H1 (cell line): Measurements from ENCODE around the gene TP73. TPM values are rescaled to one million over a fixed set of nuclear protein-coding genes. Genes with fewer than 3 reads are reported as not detected.

Experiments
- CTCF ChIA-PET: fragments of 300-600 bp; sonication (Branson Sonifier 250); formaldehyde crosslinking; loops from one replicate; lab custom pipeline; 2021; ENCODE audit not compliant: partially characterized antibody; lab: Charles Lee
- POLR2A ChIA-PET: fragments of 300-600 bp; sonication (Branson Sonifier 250); formaldehyde crosslinking; loops from one replicate; lab custom pipeline; 2021; ENCODE audit warnings: inconsistent platforms; ENCODE audit not compliant: partially characterized antibody; lab: Charles Lee
- DNase-seq, 2 experiments: peaks; one replicate each; pipeline versions ENCODE4 v3.0.0 to v3.0.0-alpha.2; 2010 to 2022; ENCODE audit warnings: low spot score in 2 of 2, low read depth in 1 of 2, mixed read lengths in 1 of 2
- FAIRE-seq: peaks from 2 replicates; lab custom pipeline; 2011; peaks lifted over from hg19 to GRCh38; lab: Jason Lieb, UNC
- H2AFZ ChIP-seq: 2 replicates; pipeline ENCODE4 v1.8.1; 2012; ENCODE audit warnings: low read length, inconsistent platforms
- H2AK5ac ChIP-seq: 2 replicates; pipeline ENCODE4 v1.6.1; 2013; ENCODE audit warnings: low read depth, low read length
- H2BK120ac ChIP-seq: replicated peaks from 2 replicates; pipeline ENCODE3; 2013; ENCODE audit warnings: low read depth, low read length, inconsistent platforms
- H2BK12ac ChIP-seq: 2 replicates; pipeline ENCODE4 v1.6.1; 2013; ENCODE audit warnings: low read depth, low read length
- H2BK15ac ChIP-seq: 2 replicates; pipeline ENCODE4 v1.6.1; 2013; ENCODE audit warnings: low read length
- H2BK20ac ChIP-seq: 2 replicates; pipeline ENCODE4 v1.6.1; 2013; ENCODE audit warnings: low read length
- H2BK5ac ChIP-seq: 2 replicates; pipeline ENCODE4 v1.6.1; 2013; ENCODE audit warnings: low read depth, low read length
- H3K14ac ChIP-seq: 2 replicates; pipeline ENCODE4 v1.6.1; 2013; ENCODE audit warnings: inconsistent platforms; ENCODE audit not compliant: insufficient read length
- H3K18ac ChIP-seq: 2 replicates; pipeline ENCODE4 v1.6.1; 2013; ENCODE audit warnings: low read length; ENCODE audit errors: extremely low read depth
- H3K23ac ChIP-seq: 2 replicates; pipeline ENCODE4 v1.6.1; 2013; ENCODE audit warnings: inconsistent platforms; ENCODE audit not compliant: insufficient read length
- H3K23me2 ChIP-seq: 2 replicates; pipeline ENCODE4 v1.6.1; 2013; ENCODE audit warnings: low read depth, low read length
- H3K27ac ChIP-seq: 2 replicates; pipeline ENCODE4 v1.6.1; 2011; ENCODE audit warnings: low read depth, low read length, inconsistent platforms
- H3K27me3 ChIP-seq, 4 experiments: replicated peaks in 1 of 4; 1 replicate in 1 of 4; 2 replicates in 3 of 4; pipeline versions ENCODE4 v1.6.1 to v1.8.1; 2011 to 2013; ENCODE audit warnings: low read length in 3 of 4, mild to moderate bottlenecking in 3 of 4, inconsistent platforms in 2 of 4, mixed read lengths in 2 of 4, moderate library complexity in 1 of 4; ENCODE audit not compliant: control insufficient read depth in 3 of 4, insufficient read depth in 3 of 4; ENCODE audit errors: extremely low read depth in 1 of 4
- H3K36me3 ChIP-seq, 4 experiments: 2 replicates each; pipeline versions ENCODE4 v1.6.1 to v1.8.1; 2011 to 2013; ENCODE audit warnings: mild to moderate bottlenecking in 4 of 4, low read length in 3 of 4, moderate library complexity in 2 of 4, control low read depth in 1 of 4, inconsistent platforms in 1 of 4; ENCODE audit not compliant: insufficient read depth in 4 of 4, control insufficient read depth in 2 of 4
- H3K4ac ChIP-seq: replicated peaks from 2 replicates; pipeline ENCODE3; 2013; ENCODE audit warnings: low read length, low read depth, mixed read lengths, inconsistent platforms; ENCODE audit not compliant: insufficient read length
- H3K4me1 ChIP-seq, 4 experiments: replicated peaks in 1 of 4; 1 replicate in 1 of 4; 2 replicates in 3 of 4; pipeline versions ENCODE4 v1.6.1 to v1.8.1; 2011 to 2013; ENCODE audit warnings: low read length in 3 of 4, inconsistent platforms in 2 of 4, mixed read lengths in 1 of 4; ENCODE audit not compliant: insufficient read depth in 4 of 4, control insufficient read depth in 3 of 4
- H3K4me2 ChIP-seq, 2 experiments: 2 replicates each; pipeline versions ENCODE4 v1.6.1 to v1.8.1; 2011 to 2013; ENCODE audit warnings: low read depth in 2 of 2, low read length in 2 of 2, control low read depth in 1 of 2, inconsistent platforms in 1 of 2, mild to moderate bottlenecking in 1 of 2; ENCODE audit not compliant: insufficient read depth in 1 of 2
- H3K4me3 ChIP-seq, 4 experiments: fragments of 200-600, 300-600 bp in 1 of 4; sonication (generic), shearing (Covaris generic), sonication (Bioruptor Twin) in 1 of 4; 2 replicates each; pipeline versions ENCODE4 v1.5.1 to v1.8.1; 2011 to 2016; ENCODE audit warnings: low read length in 4 of 4, low read depth in 3 of 4, control low read depth in 2 of 4, inconsistent platforms in 2 of 4, mild to moderate bottlenecking in 2 of 4, mixed read lengths in 1 of 4, moderate library complexity in 1 of 4; ENCODE audit not compliant: insufficient read depth in 2 of 4; ENCODE audit errors: extremely low read depth in 1 of 4
- H3K56ac ChIP-seq: replicated peaks from 2 replicates; pipeline ENCODE3; 2013; ENCODE audit warnings: low read depth, mild to moderate bottlenecking, mixed read lengths, low read length, inconsistent platforms; ENCODE audit not compliant: insufficient read length
- H3K79me1 ChIP-seq: 2 replicates; pipeline ENCODE4 v1.6.1; 2013; ENCODE audit warnings: low read depth, low read length, control low read depth
- H3K79me2 ChIP-seq, 2 experiments: 2 replicates each; pipeline versions ENCODE4 v1.6.1 to v1.8.1; 2012 to 2013; ENCODE audit warnings: low read length in 2 of 2, mild to moderate bottlenecking in 2 of 2, inconsistent platforms in 1 of 2; ENCODE audit not compliant: insufficient read depth in 2 of 2, control insufficient read depth in 1 of 2
- H3K9ac ChIP-seq, 4 experiments: replicated peaks in 1 of 4; 1 replicate in 1 of 4; 2 replicates in 3 of 4; pipeline versions ENCODE4 v1.6.1 to v1.8.1; 2011 to 2013; ENCODE audit warnings: low read depth in 3 of 4, low read length in 3 of 4, control low read depth in 2 of 4, mild to moderate bottlenecking in 2 of 4, moderate library complexity in 2 of 4, inconsistent platforms in 1 of 4; ENCODE audit errors: extremely low read depth in 1 of 4
- H3K9me3 ChIP-seq, 2 experiments: 2 replicates each; pipeline versions ENCODE4 v1.6.1 to v1.8.1; 2012 to 2013; ENCODE audit warnings: mild to moderate bottlenecking in 2 of 2, moderate library complexity in 2 of 2, control low read depth in 1 of 2, inconsistent platforms in 1 of 2, low read depth in 1 of 2, low read length in 1 of 2, mixed read lengths in 1 of 2; ENCODE audit not compliant: insufficient read depth in 2 of 2
- H4K20me1 ChIP-seq, 2 experiments: replicated peaks in 1 of 2; 2 replicates each; pipeline versions ENCODE3 to v1.8.1; 2011 to 2013; ENCODE audit warnings: inconsistent platforms in 2 of 2, low read length in 2 of 2, mild to moderate bottlenecking in 1 of 2; ENCODE audit not compliant: insufficient read depth in 2 of 2, control insufficient read depth in 1 of 2
- H4K5ac ChIP-seq: 2 replicates; pipeline ENCODE4 v1.6.1; 2013; ENCODE audit warnings: low read length, low read depth, mixed read lengths, inconsistent platforms; ENCODE audit not compliant: insufficient read length
- H4K8ac ChIP-seq: 2 replicates; pipeline ENCODE4 v1.8.0; 2013; ENCODE audit warnings: mild to moderate bottlenecking, moderate library complexity, low read length, inconsistent platforms; ENCODE audit not compliant: insufficient read depth; ENCODE audit errors: extremely low read depth
- H4K91ac ChIP-seq: replicated peaks from 2 replicates; pipeline ENCODE3; 2013; ENCODE audit warnings: low read length, mixed read lengths, inconsistent platforms; ENCODE audit not compliant: insufficient read length
- POLR2AphosphoS5 ChIP-seq: IDR thresholded peaks from 2 replicates; pipeline ENCODE4 v1.6.1; 2011; ENCODE audit warnings: low read depth, low read length
- TBP ChIP-seq: IDR thresholded peaks from 2 replicates; pipeline ENCODE4 v1.6.1; 2011; ENCODE audit warnings: low read depth, low read length, improper control_type of control experiment
- YY1 ChIP-seq: IDR thresholded peaks from 2 replicates; pipeline ENCODE4 v1.6.1; 2011; ENCODE audit warnings: low read depth, mild to moderate bottlenecking, low read length
- WGBS, 2 experiments: shearing (Covaris generic) in 1 of 2; methylation state at CpG; one replicate each; pipeline versions ENCODE4 v1.1.6 to v1.1.7; 2013 to 2015; ENCODE audit warnings: low lambda C conversion rate in 2 of 2, mixed read lengths in 2 of 2, inconsistent platforms in 1 of 2, low coverage in 1 of 2, missing lambda C conversion rate in 1 of 2; ENCODE audit not compliant: insufficient replicate concordance in 2 of 2, insufficient coverage in 1 of 2, insufficient read length in 1 of 2; ENCODE audit errors: extremely low coverage in 1 of 2, missing lambda C conversion rate in 1 of 2; 5-methylcytosine and 5-hydroxymethylcytosine counted together
- polyA plus RNA-seq, 7 experiments: library from polyadenylated mRNA; depleted of rRNA in 3 of 7; stranded (reverse) in 5 of 7; unstranded in 2 of 7; fragments of >200 nt in 5 of 7; fragments of 200-250 nt in 2 of 7; gene quantifications; 1 replicate in 5 of 7; 2 replicates in 1 of 7; 4 replicates in 1 of 7; pipeline versions ENCODE4 v1.2.1 to v1.2.3, GENCODE V29; 2011 to 2013; ENCODE audit warnings: missing spikeins in 2 of 7, mixed read lengths in 2 of 7
- total RNA-seq: library from RNA; stranded (reverse); fragmentation: NEBNext Ultra II Directional; extraction: Animal tissue kit (Norgen Biotek cat#: 25700); gene quantifications from 2 replicates; pipeline ENCODE4 v1.2.1, GENCODE V29; 2021

The TP73 gene
- total and polyA plus RNA-seq, 2 of the 8 experiments (the other 6 are each of a cell fraction or from before 2014, with no cell fraction given): 2.6 to 3.1 TPM

- Histone ChIP-seq H3K4me2 (no peak overlapping the region), H2BK12ac (no peak overlapping the region), H3K9ac (no peak overlapping the region; a peak in 2 of 7 replicates), H4K8ac (no peak overlapping the region), H3K4me1 (peaks cover 0 to 16% (median 13%) of the 10 kb centered on the region in 4 experiments; a peak in 6 of 7 replicates), H2BK120ac (no peak overlapping the region), H2AK5ac (no peak overlapping the region), H3K4ac (no peak overlapping the region), H3K27me3 (no peaks in the 10 kb centered on the region), H3K27ac (no peak overlapping the region), H3K23ac (no peak overlapping the region), H3K79me2 (peaks cover 0 to 31% of the 10 kb centered on the region in 2 experiments; a peak in 3 of 4 replicates), H4K20me1 (peaks cover 8 to 45% of the 10 kb centered on the region in 2 experiments), H3K18ac (no peak overlapping the region), H3K36me3 (peaks cover 15 to 60% (median 45%) of the 10 kb centered on the region in 4 experiments), H2BK15ac (no peak overlapping the region), H4K5ac (no peak overlapping the region), H3K23me2 (peaks cover 13% of the 10 kb centered on the region), H3K56ac (peak overlapping the region; percentile 3), H2BK5ac (no peak overlapping the region; the same call in 1 of the 2 replicates), H3K9me3 (no peaks in the 10 kb centered on the region), H3K79me1 (peaks cover 23% of the 10 kb centered on the region), H2AFZ (no peak overlapping the region), H4K91ac (no peak overlapping the region), H2BK20ac (no peak overlapping the region), H3K14ac (no peak overlapping the region), H3K4me3 (no peak overlapping the region)
- WGBS, 2 experiments: 90% methylated on average over 22 of the region's 22 CpGs; no CpG with 5 or more reads in 1 of the 2 experiments
- ChIA-PET CTCF (interaction anchor here (0.8 to 3.1 kb wide), 4 partner anchors 14 to 289 kb away, joined by 3 to 8 read pairs (median 4); no protein-coding TSS in a partner anchor), POLR2A (no interaction called here)
- no peak for TF ChIP-seq POLR2AphosphoS5
- TF ChIP-seq YY1: no peak
- no peak for TF ChIP-seq TBP
- FAIRE-seq (no peak), DNase-seq (no peak)
Measured at GRCh38 chr1:3741566-3742438, 89.5 kb downstream of the TP73 start.
